ENCODE measurements around the gene POU2F3.

Gene POU2F3

DNA sequence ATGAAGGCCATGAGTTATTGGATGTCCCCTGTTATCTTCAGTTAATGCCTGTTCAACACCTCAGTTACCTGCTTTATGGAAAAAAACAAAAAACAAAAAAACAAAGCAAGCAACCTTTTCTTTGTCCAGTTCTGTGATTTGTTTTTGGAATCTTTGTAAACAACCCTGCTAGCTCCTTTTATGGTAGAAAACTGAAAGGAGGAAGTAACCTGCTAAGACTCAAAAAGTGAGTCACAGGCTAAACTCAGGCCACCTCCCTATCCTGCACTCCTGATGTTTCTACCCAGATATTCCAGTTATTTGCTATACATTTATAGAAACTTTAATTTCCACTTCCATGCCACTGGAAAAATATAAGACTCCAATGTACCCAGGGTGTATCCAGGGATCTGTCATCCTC, 64.6 kb downstream of the POU2F3 start:
- no peak overlapping the region for H3K4me3 ChIP-seq (ENCODE audit: low read depth, low read length, poor library complexity, severe bottlenecking)
- no peaks in the 10 kb centered on the region for H3K9me3 ChIP-seq (ENCODE audit: low read length)
- H3K27ac ChIP-seq (ENCODE audit: low read depth, low read length, poor library complexity, severe bottlenecking): no peak overlapping the region
- no peaks in the 10 kb centered on the region; the same call in 1 of the 2 replicates for H3K27me3 ChIP-seq (ENCODE audit: insufficient read depth, low read length)
- H3K9ac ChIP-seq (ENCODE audit: low read length): no peak overlapping the region
- no peaks in the 10 kb centered on the region for H4K20me1 ChIP-seq (ENCODE audit: insufficient read depth, low read length)
- no peaks in the 10 kb centered on the region for H3K4me1 ChIP-seq (ENCODE audit: insufficient read depth, low read length, severe bottlenecking)
- no peaks in the 10 kb centered on the region for H3K36me3 ChIP-seq (ENCODE audit: insufficient read depth, low read length)
- H3K9me2 ChIP-seq (ENCODE audit: low read depth, low read length): no peaks in the 10 kb centered on the region
- H2AFZ ChIP-seq (ENCODE audit: low read length): no peak overlapping the region
- H3K79me2 ChIP-seq (ENCODE audit: insufficient read depth, low read length): no peaks in the 10 kb centered on the region
- no peak for TF ChIP-seq EZH2 (IDR thresholded peaks at IDR 0.05; ENCODE audit: borderline replicate concordance, low read length)
- TF ChIP-seq, protein P1, sequence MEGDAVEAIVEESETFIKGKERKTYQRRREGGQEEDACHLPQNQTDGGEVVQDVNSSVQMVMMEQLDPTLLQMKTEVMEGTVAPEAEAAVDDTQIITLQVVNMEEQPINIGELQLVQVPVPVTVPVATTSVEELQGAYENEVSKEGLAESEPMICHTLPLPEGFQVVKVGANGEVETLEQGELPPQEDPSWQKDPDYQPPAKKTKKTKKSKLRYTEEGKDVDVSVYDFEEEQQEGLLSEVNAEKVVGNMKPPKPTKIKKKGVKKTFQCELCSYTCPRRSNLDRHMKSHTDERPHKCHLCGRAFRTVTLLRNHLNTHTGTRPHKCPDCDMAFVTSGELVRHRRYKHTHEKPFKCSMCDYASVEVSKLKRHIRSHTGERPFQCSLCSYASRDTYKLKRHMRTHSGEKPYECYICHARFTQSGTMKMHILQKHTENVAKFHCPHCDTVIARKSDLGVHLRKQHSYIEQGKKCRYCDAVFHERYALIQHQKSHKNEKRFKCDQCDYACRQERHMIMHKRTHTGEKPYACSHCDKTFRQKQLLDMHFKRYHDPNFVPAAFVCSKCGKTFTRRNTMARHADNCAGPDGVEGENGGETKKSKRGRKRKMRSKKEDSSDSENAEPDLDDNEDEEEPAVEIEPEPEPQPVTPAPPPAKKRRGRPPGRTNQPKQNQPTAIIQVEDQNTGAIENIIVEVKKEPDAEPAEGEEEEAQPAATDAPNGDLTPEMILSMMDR (IDR thresholded peaks at IDR 0.05; ENCODE audit: low read length): no peak
- no peaks in the 10 kb centered on the region for H3F3A ChIP-seq (ENCODE audit: insufficient read depth, low read length)
- H3K4me2 ChIP-seq (ENCODE audit: low read length): no peak overlapping the region

DNA sequence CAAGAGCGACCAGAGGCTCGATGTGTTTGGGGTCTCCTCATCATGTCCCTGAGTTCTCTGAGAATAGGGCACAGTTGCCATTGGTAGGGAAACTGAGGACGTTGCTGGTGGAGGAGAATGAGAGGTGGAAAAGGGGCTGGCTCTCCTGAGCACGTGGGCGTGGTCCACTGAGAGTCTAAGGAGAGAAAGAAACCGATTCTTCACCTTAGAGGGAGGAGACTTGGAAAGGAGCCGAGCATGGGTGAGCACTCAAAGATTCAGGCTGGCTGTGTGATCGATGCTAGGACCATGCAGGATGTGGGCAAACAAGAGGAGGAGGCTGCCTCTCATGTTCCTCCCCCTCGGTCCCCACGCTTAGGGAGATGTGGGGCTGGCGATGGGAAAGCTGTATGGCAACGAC, 65.3 kb downstream of the POU2F3 start:
- Histone ChIP-seq H3K36me3 (ENCODE audit: insufficient read depth, low read length) (no peaks in the 10 kb centered on the region), H3K4me3 (ENCODE audit: low read depth, low read length, poor library complexity, severe bottlenecking) (no peak overlapping the region), H3K9me3 (ENCODE audit: low read length) (no peaks in the 10 kb centered on the region), H3K9me2 (ENCODE audit: low read depth, low read length) (no peaks in the 10 kb centered on the region), H2AFZ (ENCODE audit: low read length) (no peak overlapping the region), H3K79me2 (ENCODE audit: insufficient read depth, low read length) (no peaks in the 10 kb centered on the region), H3K27me3 (ENCODE audit: insufficient read depth, low read length) (no peaks in the 10 kb centered on the region; the same call in 1 of the 2 replicates), H3F3A (ENCODE audit: insufficient read depth, low read length) (no peaks in the 10 kb centered on the region), H3K9ac (ENCODE audit: low read length) (no peak overlapping the region), H3K4me2 (ENCODE audit: low read length) (no peak overlapping the region), H3K4me1 (ENCODE audit: insufficient read depth, low read length, severe bottlenecking) (no peaks in the 10 kb centered on the region), H3K27ac (ENCODE audit: low read depth, low read length, poor library complexity, severe bottlenecking) (no peak overlapping the region), H4K20me1 (ENCODE audit: insufficient read depth, low read length) (no peaks in the 10 kb centered on the region)
- TF ChIP-seq EZH2 (IDR thresholded peaks at IDR 0.05; ENCODE audit: borderline replicate concordance, low read length): no peak
- TF ChIP-seq, protein P1 (IDR thresholded peaks at IDR 0.05; ENCODE audit: low read length): no peak

DNA sequence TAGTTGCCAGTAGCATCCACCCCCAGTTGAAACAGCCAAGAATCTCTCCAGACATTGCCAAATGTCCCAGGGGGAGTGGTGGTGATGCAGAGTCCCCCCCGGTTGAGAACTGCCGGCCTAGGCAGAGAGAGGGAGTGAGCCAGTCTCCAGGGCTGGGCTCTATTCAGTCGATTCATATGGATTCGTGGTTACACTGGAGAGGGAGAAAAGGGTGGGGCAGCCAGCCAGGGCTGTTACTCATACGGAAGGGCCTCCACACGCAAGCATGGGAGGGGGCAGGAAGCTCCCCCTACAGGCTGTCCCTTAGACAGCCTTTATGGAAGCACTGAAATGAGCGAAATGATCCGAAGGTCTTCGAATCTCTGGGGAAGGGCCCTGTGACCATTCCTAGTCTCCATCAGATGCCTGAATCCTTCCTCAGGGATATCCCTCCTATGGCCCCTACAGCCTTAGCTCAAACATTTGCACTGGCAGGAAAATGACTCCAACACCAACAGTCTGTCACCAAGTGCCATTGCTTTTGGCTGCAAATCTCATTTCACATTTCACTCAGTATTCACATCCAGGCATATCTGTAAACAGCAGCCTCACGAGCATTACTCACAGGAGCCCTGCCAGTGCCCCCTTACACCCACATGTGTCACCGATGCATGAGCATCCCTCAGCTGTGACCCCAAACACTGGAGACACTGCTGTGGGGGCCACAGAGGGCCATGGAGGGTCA, 66.7 kb downstream of the POU2F3 start:
- Histone ChIP-seq H2AFZ (ENCODE audit: low read length) (no peak overlapping the region), H3K4me2 (ENCODE audit: low read length) (no peak overlapping the region), H3K27ac (ENCODE audit: low read depth, low read length, poor library complexity, severe bottlenecking) (no peak overlapping the region), H4K20me1 (ENCODE audit: insufficient read depth, low read length) (no peaks in the 10 kb centered on the region), H3K27me3 (ENCODE audit: insufficient read depth, low read length) (no peaks in the 10 kb centered on the region; the same call in 1 of the 2 replicates), H3K4me3 (ENCODE audit: low read depth, low read length, poor library complexity, severe bottlenecking) (no peak overlapping the region), H3K79me2 (ENCODE audit: insufficient read depth, low read length) (no peaks in the 10 kb centered on the region), H3K9me3 (ENCODE audit: low read length) (no peaks in the 10 kb centered on the region), H3K36me3 (ENCODE audit: insufficient read depth, low read length) (no peaks in the 10 kb centered on the region), H3K4me1 (ENCODE audit: insufficient read depth, low read length, severe bottlenecking) (no peaks in the 10 kb centered on the region), H3K9me2 (ENCODE audit: low read depth, low read length) (no peaks in the 10 kb centered on the region), H3K9ac (ENCODE audit: low read length) (no peak overlapping the region), H3F3A (ENCODE audit: insufficient read depth, low read length) (no peaks in the 10 kb centered on the region)
- TF ChIP-seq EZH2 (IDR thresholded peaks at IDR 0.05; ENCODE audit: borderline replicate concordance, low read length): no peak
- TF ChIP-seq, protein P1 (IDR thresholded peaks at IDR 0.05; ENCODE audit: low read length): no peak

Data from OCI-LY1 (cell line).